Measurements from ENCODE around the gene LPXN.
"Not testable (repeated sequence)": the region's sequence is repeated elsewhere in the genome, so short reads cannot be mapped to it uniquely, and the experiment has no call there.

Gene LPXN

DNA sequence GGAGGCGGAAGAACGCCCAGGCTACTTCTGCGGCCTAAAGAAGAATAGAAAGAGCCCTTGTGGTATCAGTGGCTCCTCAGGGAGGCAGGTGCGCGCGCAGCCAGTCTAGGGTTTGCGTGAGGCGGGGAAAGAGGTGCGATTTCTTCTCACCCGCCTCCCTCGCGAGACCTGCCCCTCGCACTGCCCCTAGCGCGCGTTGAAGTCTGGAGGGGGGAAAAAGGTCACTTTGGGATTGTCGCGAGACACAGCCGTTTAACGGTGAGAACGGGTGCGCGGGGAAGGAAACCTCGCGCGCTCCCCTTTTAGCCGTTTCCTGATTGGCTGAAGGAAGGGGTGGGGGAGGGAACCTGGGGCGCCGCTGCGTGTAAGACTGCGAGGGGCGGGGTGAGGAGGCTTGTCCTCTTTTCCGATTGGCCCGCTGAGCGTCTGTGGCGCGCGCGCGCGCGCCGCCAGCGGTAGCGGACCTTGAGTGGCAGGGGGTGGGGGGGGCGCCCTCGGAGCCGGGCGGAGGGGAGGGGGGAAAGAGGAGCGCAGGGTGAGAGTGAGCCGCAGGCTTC lies 3.1 kb upstream of the LPXN start, which contains the start of gene ZFP91:
ZFP91 (plus strand) TSS at position 429 of the 557 bp plus-strand sequence. CDS start 219 bp downstream, outside the sequence.
- peak; percentile 96 for DNase-seq

GRCh38 chr11:58578136-58578634 lies 2.5 kb upstream of the LPXN start:
- DNase-seq: peak; percentile 98

- DNase-seq: no peak
These were observed 2.0 kb upstream of the LPXN start for GRCh38 chr11:58577555-58578135.

DNA sequence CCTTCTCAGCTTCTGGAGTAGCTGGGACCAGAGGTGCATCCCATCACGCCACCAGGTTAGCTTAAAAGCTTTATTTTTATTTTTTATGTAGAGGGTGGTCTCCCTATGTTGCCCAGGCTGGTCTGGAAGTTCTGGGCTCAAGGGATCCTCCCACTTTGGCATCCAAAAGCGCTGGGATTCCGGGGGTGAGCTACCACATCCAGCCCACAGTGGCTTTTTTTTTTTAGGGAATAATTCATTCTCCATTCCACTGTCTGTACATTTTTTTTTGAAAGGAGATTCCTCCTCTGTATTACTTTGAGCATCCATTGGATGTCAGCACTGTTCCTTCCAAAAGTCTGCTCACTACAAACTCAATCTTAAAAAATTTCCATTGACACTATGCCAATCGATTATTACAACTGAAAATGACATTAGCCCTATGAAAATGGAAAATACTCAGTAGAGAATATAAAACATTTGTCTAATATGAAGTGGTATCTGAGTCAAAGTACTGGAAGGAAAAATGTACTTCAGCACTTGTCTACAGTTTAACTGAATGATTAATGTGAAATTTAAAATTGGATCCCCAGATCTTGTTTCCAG lies 1.3 kb upstream of the LPXN start:
- no peak for DNase-seq

GRCh38 chr11:58574881-58575280 lies 775 bp downstream of the LPXN start:
- no peak for DNase-seq

DNA sequence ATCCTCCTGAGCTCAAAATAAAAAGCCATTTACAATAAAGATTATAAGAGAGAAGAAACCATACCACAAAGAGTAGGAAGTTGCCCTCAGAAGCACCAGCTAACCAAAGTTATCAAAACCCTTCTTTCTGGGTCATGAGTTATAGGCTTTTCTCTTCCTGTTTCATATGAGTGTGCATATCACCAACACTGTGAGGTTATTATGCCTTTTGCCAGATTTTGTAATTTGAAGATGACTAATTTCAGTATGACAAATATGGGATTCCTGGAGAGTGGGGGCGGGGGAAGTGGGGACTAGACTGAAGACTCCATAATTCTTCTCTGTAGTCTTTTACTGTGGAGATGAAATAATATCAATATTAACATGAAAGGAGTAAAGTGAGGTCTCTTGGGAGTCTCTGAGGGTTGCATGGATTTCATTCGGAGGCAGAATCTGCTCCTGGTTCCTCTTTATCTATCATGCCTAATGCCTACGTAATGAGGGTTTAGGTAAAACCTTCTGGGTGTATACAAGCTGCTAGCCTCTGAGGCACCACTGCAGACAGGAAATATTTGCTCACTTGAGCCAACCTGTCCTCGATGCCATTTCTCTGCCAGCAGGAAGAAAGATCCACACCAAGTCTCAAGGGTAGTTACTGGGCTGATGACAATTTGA lies 2.1 kb downstream of the LPXN start:
- no peak for DNase-seq

- DNase-seq: not testable (repeated sequence)
These were observed 2.8 kb downstream of the LPXN start for GRCh38 chr11:58572906-58573305.

- no peak for DNase-seq
These were observed 7.7 kb downstream of the LPXN start for GRCh38 chr11:58567889-58568512.

DNA sequence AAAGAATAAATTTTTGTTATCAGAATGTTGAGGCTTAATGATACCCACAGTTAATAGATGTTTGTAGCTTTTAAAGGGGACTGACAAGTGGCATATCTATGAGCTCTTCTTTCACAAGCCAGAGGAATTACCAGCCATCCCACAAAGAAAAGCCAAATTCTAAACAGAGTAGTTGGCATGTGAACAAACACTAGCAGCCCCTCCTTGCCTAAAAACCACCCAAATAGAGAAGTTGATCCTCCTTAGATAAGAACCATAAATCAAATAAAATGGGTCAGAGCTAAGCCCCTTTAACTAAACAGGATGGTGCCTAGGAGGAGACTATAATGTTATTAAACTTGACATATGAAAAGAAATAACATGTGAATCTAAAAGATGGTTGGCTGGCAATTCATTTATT lies 11.4 kb downstream of the LPXN start:
- DNase-seq: no peak

GRCh38 chr11:58562375-58562800 lies 13.3 kb downstream of the LPXN start:
- no peak for DNase-seq

DNA sequence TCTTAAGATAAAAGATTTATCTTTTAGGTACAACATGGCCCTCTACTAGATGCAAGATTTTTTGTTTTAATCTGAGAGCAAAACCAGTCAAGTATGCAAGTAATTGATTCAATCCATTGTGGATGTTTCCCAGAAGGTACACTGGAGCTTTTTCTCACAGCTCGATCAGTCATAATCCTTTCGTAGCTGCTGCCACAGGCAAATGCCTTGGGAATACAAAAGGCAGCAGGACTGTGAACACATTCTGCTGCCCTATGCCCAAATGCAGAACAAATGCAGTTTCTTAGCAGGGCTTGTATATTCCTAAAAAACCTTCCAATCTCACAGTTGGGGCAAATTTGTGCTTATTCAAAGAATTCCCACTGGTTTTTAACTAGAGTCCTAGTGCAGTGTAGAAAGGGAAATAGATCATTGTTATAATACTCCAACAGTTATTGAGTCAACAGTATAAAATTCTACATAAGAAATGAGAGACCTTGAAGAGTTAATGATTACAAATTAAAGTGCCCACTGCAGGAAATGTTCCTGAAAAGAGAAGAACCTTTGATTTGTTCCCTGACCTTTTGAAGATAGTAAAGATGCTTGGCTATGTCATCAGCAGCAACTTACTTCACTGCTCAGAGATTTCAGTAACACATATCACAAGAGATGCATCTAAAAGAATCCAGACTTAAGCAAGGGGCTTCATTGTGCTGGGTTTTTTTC lies 14.1 kb downstream of the LPXN start:
- DNase-seq: no peak

DNA sequence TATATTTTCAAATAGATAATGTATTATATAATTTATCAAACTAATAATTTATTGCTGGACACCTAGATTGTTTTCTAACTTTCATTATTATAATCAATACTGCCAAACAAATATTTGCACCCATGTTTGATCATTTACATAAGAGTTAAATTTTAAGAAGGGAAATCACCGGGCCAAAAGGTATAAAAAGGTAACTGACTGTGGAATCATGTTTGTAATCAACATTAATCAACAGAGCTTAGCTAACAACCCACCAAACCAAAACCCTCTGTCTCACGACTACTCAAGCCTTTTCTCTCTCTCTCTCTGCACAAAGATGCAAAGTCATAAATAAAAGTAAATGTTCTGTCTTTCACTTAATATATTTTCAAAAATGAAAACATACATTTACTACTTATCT lies 14.8 kb downstream of the LPXN start:
- DNase-seq: no peak

DNA sequence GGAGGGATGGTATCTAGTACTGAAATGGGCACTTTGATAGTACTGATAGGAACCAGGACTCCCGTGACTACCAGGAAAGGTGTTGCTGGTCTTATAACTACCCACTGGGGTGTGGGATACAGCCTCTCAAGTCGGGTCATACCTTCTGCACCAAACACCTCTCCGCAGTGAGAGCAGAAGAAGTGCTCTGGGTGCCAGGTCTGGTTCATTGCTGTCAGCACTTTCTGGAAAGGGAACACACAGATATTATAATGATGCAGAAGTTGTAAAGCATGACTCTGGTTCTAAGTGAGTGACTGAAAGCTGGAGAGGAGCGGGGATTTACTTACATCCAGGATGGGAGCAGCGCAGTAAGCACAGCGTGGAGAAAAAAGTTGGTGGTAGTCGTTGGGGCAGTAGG lies 26.0 kb downstream of the LPXN start:
- DNase-seq: no peak

DNA sequence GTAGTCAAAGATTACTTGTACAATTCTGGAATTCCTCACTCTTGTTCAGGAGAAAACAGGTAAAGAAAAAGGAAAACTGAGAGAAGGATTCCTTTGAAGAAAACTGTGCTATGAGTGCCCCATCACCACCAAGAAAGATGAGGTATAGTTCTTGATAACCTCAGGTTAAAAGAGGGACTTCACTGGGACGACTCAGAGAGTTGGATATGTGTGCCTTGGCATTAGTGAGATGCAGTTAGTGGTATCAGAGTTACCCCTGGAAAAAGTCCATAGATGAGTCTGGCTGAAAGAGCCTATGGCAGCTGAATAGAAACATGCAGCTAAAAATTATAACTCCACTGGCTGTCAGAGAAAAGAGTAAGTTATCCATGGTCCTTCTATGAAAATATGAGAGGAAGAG lies 28.8 kb downstream of the LPXN start:
- DNase-seq: no peak

DNA sequence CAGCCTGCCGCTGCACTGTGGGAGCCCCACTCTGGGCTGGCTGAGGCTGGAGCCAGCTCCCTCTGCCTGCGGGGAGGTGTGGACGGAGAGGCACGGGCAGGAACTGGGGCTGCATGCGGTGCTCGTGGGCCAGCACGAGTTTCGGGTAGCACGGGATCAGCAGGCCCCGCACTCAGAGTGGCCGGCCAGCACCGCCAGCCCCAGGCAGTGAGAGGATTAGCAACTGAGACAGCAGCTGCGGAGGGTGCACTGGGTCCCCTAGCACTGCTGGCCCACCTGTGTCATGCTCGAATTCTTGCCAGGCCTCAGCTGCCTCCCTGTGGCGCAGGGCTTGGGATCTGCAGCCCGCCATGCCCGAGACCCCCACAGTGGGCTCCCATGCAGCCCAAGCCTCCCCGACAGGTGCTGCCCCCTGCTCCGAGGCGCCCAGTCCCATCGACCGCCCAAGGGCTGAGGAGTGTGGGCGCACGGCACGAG lies 43.8 kb downstream of the LPXN start:
- DNase-seq: no peak

GRCh38 chr11:58530236-58530635 lies 45.4 kb downstream of the LPXN start:
- DNase-seq: no peak

GRCh38 chr11:58527429-58527828 lies 48.2 kb downstream of the LPXN start:
- no peak for DNase-seq

DNA sequence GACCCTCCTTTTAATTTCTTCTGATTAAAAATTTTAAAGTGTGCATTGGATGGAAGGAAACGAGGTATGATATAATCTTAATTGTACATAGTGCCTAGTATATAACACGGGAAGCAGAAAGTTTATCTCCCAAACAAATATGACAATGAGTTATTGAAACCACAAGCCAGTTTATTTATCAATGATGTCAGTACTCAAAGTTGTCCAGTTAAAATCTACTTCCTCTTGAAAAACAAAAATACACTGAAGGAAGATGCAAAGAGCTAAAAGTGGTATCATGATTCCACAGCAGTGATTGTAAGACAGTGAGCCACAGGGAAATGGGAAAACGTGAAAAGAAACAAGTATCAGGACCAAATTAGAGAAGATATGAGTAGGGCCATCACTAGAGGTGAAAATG lies 48.9 kb downstream of the LPXN start:
- DNase-seq: no peak

GRCh38 chr11:58525037-58525614 lies 50.5 kb downstream of the LPXN start:
- DNase-seq: no peak

DNA sequence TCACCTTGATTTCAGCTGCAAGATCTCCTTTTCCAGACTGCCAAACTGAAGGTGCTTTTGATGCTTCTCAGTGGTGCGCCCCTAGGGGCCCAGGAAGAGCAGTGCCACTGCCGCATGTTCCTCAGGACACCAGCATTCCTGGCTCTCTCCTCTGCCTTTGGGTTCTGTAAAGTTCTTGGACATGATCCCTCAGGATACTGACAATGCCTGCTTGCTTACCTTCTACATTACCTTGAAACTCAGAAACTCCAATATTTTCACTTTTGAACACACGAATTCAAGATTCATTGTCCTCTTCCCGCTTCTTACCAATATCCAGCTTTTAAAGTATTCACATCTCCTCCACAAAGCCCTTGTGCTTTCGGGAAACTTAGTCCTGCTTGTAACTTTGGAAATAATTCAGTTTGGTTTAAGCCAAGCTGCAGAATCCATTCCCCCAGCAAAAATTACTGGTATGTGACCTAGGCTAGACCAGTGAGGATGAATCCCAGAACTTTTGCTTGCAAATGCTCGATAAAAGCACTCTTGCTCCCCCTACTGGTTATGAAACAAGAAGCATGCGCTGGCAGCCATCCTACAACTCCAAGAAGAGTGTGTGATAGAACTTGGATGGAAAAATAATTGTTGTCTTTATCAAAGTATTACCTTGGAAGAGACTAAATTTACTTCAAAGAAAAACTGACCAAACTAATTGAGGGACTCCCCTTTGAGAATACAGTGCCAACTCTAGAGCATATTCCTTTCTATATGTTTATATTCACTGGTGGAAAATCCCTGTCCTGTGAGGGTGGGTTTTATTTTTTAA lies 51.2 kb downstream of the LPXN start:
- DNase-seq: peak; percentile 22

- peak; percentile 11 for DNase-seq
These were observed 61.8 kb downstream of the LPXN start for GRCh38 chr11:58513747-58514367.
